ENCODE results near the gene STN1.

STN1 gene

DNA sequence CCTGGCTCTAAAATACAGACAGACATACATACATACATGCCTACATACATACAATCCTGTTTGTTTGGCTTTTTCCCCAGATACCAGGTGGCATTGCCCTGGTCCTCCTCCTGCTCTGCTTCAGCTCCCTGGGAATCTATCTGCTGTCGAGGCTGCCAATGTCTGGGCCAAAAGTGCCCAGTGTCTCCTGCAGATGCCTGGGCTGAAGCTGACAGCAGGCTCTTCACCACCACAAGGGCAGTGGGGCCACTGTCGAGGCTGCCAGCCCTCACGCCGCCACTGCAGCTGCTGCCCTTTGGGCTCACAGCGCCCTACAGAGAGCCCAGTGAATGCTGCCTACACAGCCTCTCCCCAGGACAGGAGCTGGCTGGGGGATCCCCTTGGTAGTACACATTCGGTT, 18.0 kb upstream of the STN1 start:
- H3K27me3 Mint-ChIP-seq, result peaks cover 4% of the 10 kb centered on the region
- no peaks in the 10 kb centered on the region for H3K9me3 Mint-ChIP-seq
- ATAC-seq (ENCODE audit: low read depth), result no peak
- no peaks in the 10 kb centered on the region for H3K4me1 Mint-ChIP-seq
- H3K4me3 Mint-ChIP-seq, result no peak overlapping the region
- H3K27ac Mint-ChIP-seq, result no peak overlapping the region
- no peak for DNase-seq (ENCODE audit: low spot score in 2 of 2)
- no peaks in the 10 kb centered on the region for H3K36me3 Mint-ChIP-seq

DNA sequence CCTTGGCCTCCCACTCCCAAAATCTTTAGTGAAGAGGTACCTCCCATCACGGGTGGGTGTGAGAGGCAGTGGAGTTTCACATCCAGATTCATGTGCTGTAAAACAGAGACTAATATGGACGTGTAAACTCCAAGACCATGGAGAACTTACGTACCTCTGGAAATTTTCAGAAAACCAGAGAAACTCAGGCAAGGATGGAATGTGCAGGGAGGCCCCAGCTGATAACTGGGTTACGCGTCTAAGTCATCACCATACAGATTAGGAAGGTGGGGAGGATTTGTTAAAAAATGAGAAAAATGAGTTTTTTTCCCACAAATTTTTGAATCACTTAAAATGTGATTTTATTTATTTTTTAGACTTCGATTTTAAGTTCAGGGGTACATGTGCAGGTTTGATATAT, 16.3 kb upstream of the STN1 start:
- ATAC-seq (ENCODE audit: low read depth), result no peak
- H3K9me3 Mint-ChIP-seq, result no peaks in the 10 kb centered on the region
- no peaks in the 10 kb centered on the region for H3K4me1 Mint-ChIP-seq

DNA sequence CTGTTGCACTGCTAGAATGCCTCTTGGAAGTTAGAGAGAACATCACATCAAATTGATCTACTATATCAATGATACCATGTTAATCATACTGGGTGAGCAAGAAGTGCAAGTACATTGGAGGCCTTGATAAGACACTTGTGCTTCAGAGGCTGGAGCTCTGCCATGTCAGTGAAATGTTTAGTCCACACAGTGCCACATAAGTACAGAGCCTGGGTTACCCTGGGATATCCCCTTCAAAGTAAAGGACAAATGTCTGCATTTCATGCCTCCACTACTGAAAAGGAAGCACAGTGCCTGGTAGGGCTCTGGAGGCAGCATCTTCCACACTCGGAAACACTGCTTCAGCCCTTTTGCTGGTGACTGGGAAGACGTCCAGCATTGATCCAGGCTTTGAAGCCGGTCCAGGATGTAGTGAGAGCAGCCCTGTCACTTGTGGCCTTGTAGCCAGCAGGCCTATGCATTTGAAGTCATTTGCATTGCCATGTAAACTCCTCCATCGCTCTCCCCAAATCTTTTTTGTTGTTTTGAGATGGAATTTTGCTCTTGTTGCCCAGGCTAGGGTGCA, 15.7 kb upstream of the STN1 start:
- no peak for DNase-seq (ENCODE audit: low spot score in 2 of 2)
- Mint-ChIP-seq H3K4me3 (no peak overlapping the region), H3K36me3 (no peaks in the 10 kb centered on the region), H3K9me3 (no peaks in the 10 kb centered on the region), H3K27me3 (peaks cover 3% of the 10 kb centered on the region), H3K27ac (no peak overlapping the region), H3K4me1 (no peaks in the 10 kb centered on the region)
- ATAC-seq (ENCODE audit: low read depth), result no peak

More for the DNA sequence above, 16.3 kb upstream of the STN1 start:
- Mint-ChIP-seq H3K4me3 (no peak overlapping the region), H3K27me3 (peaks cover 2% of the 10 kb centered on the region), H3K36me3 (no peaks in the 10 kb centered on the region), H3K27ac (no peak overlapping the region)
- DNase-seq (ENCODE audit: low spot score in 2 of 2), result no peak

DNA sequence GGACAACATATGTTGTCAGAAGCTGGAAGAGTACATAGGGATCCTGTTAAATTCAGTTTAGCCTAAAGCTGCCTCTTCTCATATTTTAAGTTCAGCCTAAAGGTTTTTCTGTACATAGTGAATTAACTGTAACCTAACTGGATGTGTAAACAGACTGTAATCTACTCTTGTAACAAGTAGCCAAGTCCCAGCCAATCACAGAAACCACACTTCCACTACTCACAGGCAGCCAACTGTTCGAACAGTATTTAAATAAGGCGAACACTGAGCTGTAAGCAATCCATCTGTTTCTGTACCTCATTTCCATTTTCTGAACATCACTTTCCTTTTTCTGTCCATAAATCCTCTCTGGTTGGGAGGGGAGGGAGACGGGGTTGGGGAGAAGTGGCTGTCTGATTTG, 15.0 kb upstream of the STN1 start:
- Mint-ChIP-seq H3K27me3 (peaks cover 4% of the 10 kb centered on the region), H3K4me3 (no peak overlapping the region), H3K9me3 (no peaks in the 10 kb centered on the region), H3K27ac (no peak overlapping the region), H3K36me3 (no peaks in the 10 kb centered on the region), H3K4me1 (no peaks in the 10 kb centered on the region)
- DNase-seq (ENCODE audit: low spot score in 2 of 2) (no peak), ATAC-seq (ENCODE audit: low read depth) (no peak)

DNA sequence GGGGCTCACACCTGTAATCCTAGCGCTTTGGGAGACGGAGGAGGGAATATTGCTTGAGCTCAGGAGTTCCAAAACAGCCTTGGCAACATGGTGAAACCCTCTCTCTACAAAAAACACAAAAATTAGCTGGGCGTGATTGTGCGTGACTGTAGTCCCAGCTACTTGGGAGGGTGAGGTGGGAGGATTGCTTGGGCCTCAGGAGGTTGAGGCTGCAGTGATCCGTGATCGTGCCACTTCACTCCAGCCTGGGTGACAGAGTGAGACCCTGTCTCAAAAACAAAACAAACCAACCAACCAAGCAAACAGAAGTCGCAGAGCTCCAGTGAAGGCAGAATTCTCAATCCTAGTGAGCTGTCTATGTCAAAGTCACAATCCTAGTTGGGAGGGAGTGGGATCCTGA, 14.3 kb upstream of the STN1 start:
- H3K9me3 Mint-ChIP-seq, result no peaks in the 10 kb centered on the region
- DNase-seq (ENCODE audit: low spot score in 2 of 2) (no peak), ATAC-seq (ENCODE audit: low read depth) (no peak)
- no peak overlapping the region for H3K4me3 Mint-ChIP-seq
- H3K36me3 Mint-ChIP-seq, result no peaks in the 10 kb centered on the region
- H3K4me1 Mint-ChIP-seq, result no peaks in the 10 kb centered on the region
- peaks cover 4% of the 10 kb centered on the region for H3K27me3 Mint-ChIP-seq
- H3K27ac Mint-ChIP-seq, result no peak overlapping the region

DNA sequence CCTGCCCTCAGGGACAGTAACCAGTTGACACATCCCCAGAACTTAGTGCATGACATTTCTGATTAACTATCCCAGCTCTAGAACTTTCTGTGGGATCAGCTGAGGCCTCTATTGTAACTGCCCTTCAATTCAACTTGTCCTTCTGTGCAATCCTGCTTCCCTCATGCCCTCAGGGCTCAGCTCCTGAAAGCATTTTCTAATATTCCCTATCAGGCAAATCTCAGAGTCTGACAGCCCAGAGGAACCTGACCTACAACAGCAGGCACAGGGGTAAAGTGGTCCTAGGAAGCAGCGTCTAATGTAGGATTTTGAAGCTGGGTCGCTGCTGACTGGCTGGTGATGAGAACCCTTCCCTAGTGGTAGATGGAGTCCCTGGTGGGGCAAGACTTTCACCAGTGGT, 13.6 kb upstream of the STN1 start:
- DNase-seq (ENCODE audit: low spot score in 2 of 2) (no peak), ATAC-seq (ENCODE audit: low read depth) (no peak)
- Mint-ChIP-seq H3K27me3 (peaks cover 4% of the 10 kb centered on the region), H3K9me3 (no peaks in the 10 kb centered on the region), H3K36me3 (no peaks in the 10 kb centered on the region), H3K4me1 (no peaks in the 10 kb centered on the region), H3K27ac (no peak overlapping the region), H3K4me3 (no peak overlapping the region)

DNA sequence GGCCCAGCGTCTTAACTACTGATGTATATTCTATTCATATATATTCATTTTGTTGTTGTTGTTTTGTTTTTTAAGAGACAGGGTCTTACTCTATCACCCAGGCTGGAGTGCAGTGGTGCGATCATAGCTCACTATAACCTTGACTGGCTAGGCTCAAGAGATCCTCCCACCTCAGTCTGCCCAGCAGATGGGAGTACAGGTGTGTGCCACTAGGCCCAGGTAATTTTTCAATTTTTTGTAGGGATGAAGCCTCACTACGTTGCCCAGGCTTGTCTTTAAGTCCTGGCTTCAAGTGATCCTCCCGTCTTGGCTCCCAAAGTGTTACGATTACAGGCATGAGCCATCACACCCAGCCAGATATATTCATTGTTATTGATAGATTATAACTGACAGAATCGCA, 12.9 kb upstream of the STN1 start:
- Mint-ChIP-seq H3K4me1 (no peaks in the 10 kb centered on the region), H3K27ac (no peak overlapping the region), H3K36me3 (no peaks in the 10 kb centered on the region), H3K27me3 (peaks cover 4% of the 10 kb centered on the region), H3K4me3 (no peak overlapping the region), H3K9me3 (no peaks in the 10 kb centered on the region)
- no peak for DNase-seq (ENCODE audit: low spot score in 2 of 2)
- ATAC-seq (ENCODE audit: low read depth), result no peak

DNA sequence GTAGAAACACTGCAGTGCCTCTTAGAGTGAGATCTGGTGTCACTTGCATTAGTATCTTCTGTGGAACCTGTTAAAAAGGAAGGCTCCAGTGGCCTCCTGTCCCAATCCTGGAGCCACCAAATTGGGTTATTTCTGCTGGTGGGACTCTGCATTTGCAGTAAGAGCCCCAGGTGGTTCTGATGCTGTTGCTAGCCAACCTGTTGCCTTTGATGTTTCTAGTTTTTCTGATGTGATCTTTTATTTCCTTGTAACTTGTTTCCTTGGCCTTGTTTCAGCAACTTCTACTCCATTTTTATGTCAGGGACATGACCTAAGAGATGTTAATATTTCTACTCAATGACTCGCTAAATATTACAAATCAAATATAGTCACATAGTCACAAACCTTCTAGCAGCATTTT, 12.5 kb upstream of the STN1 start:
- no peaks in the 10 kb centered on the region for H3K4me1 Mint-ChIP-seq
- DNase-seq (ENCODE audit: low spot score in 2 of 2), result no peak
- no peak for ATAC-seq (ENCODE audit: low read depth)
- H3K27me3 Mint-ChIP-seq, result peaks cover 4% of the 10 kb centered on the region
- no peaks in the 10 kb centered on the region for H3K36me3 Mint-ChIP-seq
- H3K4me3 Mint-ChIP-seq, result no peak overlapping the region
- no peaks in the 10 kb centered on the region for H3K9me3 Mint-ChIP-seq
- H3K27ac Mint-ChIP-seq, result no peak overlapping the region

DNA sequence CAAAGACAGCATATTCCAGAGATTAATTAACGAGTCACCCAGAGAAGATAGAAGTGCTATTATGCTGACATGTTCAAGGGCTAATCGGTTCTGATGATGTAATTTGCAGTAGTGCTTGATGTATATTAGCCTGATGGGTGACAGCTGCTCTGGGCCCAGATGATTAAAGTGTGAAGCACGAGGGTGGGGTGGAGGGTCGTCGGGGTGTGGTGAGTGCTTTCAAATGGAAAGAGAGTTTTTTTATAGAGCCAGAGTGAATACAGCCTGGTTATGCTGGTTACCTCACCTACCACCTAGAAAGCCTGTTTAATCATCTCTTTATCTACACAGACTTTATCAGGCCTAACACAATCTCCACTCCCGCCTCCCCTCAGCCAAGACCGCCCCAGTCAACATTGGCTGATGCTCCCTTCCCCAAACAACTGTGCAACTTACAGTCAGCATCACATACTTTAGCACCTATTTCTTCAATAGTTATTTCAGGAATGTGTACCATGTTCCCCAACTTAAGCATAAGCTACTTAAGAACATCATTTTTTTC, 11.5 kb upstream of the STN1 start:
- H3K4me1 Mint-ChIP-seq, result no peaks in the 10 kb centered on the region

DNA sequence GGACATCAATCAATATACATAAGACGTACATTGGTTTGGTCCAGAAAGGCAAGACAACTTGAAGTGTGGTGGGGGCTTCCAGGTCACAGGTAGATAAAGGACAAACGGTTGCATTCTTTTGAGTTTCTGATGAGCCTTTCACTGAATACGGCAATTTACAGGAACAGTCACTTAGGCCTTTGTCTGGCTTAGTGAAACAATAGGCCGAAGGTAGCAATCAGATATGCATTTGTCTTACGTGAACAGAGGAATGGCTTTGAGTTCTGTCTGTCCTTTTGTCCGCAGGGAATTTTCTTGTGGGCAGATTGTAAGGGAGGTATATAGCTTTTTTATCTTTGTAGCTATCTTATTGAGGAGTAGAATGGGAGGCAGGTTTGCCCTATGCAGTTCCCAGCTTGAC, 10.8 kb upstream of the STN1 start:
- ATAC-seq (ENCODE audit: low read depth), result no peak
- Mint-ChIP-seq H3K27me3 (peaks cover 2% of the 10 kb centered on the region), H3K27ac (no peak overlapping the region), H3K4me3 (no peak overlapping the region), H3K9me3 (no peaks in the 10 kb centered on the region), H3K36me3 (no peaks in the 10 kb centered on the region), H3K4me1 (no peaks in the 10 kb centered on the region)
- no peak for DNase-seq (ENCODE audit: low spot score in 2 of 2)

More for the DNA sequence above, 11.5 kb upstream of the STN1 start:
- Mint-ChIP-seq H3K27me3 (peaks cover 2% of the 10 kb centered on the region), H3K27ac (no peak overlapping the region), H3K36me3 (no peaks in the 10 kb centered on the region), H3K9me3 (no peaks in the 10 kb centered on the region), H3K4me3 (no peak overlapping the region)
- no peak for ATAC-seq (ENCODE audit: low read depth)
- DNase-seq (ENCODE audit: low spot score in 2 of 2), result no peak

DNA sequence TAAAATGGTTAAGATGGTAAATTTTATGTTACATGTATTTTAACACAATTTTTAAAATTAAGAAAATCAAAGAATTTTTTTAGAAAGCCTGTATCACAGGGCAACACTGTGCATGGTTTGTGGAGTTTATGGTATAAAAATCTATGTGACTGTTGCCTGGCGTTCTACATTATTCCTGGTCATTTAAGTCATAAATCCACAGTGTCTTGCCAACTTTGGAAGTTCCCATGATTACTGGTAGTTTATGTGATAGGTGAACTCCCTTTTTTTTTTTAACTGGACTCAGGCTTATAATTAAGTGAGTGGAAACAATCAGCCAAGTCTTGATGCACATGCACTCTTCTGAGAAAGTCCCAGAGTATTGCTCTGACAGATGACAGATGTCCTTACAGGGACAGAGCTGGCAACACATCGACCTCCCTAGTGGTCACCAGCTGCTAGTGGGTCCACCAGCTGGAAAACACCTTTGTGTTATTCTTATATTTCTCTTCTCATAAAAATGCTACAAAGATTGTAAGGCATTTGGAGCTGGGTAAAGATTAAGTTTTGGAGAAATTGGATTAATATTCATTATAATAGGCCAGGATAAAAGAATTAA, 8.8 kb upstream of the STN1 start:
- Mint-ChIP-seq H3K27me3 (peaks cover 2% of the 10 kb centered on the region), H3K27ac (no peak overlapping the region), H3K4me3 (no peak overlapping the region), H3K36me3 (no peaks in the 10 kb centered on the region), H3K4me1 (no peaks in the 10 kb centered on the region), H3K9me3 (no peaks in the 10 kb centered on the region)
- ATAC-seq (ENCODE audit: low read depth) (no peak), DNase-seq (ENCODE audit: low spot score in 2 of 2) (no peak)

DNA sequence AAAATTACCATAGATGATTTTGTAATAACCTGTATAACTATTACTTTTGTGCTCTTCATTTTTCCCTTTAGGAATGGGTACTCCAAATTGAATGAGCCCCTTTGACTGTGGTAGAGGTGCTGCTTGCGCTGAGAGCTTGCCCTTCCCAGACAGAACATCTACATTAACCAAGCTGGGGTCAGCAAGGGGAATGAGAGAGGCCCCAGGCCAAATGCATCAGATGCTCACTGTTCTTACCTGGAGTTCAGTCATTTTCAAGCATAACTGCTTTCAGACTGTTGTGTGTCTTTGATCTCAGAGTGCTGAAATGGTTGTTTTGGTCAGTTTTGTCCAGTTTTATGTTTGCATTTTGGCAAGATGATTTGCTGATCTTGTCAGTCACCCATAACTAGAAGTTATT, 7.6 kb upstream of the STN1 start:
- DNase-seq (ENCODE audit: low spot score in 2 of 2) (no peak), ATAC-seq (ENCODE audit: low read depth) (no peak)
- no peaks in the 10 kb centered on the region for H3K4me1 Mint-ChIP-seq
- H3K4me3 Mint-ChIP-seq, result no peak overlapping the region
- no peaks in the 10 kb centered on the region for H3K9me3 Mint-ChIP-seq
- H3K27me3 Mint-ChIP-seq, result peaks cover 2% of the 10 kb centered on the region
- H3K27ac Mint-ChIP-seq, result no peak overlapping the region
- H3K36me3 Mint-ChIP-seq, result no peaks in the 10 kb centered on the region

DNA sequence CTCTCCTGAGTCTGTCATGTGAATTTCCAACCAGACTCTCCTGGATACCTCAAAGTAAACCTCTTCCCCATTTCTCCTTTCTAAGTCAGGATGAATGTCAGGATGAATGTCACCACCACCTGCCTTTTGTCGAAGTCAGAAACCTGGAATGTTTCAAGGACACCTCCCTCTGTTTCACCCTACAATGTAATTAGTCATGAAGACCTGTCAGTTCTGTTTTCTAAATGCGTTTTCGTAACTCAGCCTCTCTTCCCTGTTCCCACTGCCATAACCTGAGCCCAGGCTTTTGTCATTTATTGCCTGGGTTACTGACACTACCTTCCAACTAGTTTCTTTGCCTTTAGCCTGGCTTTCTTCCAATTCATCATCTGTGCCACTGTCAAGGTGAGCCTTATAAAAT, 5.5 kb upstream of the STN1 start:
- H3K4me1 Mint-ChIP-seq, result no peaks in the 10 kb centered on the region
- H3K36me3 Mint-ChIP-seq, result no peaks in the 10 kb centered on the region
- no peaks in the 10 kb centered on the region for H3K9me3 Mint-ChIP-seq
- H3K4me3 Mint-ChIP-seq, result no peak overlapping the region
- DNase-seq (ENCODE audit: low spot score in 2 of 2) (no peak), ATAC-seq (ENCODE audit: low read depth) (no peak)
- peaks cover under 1% of the 10 kb centered on the region for H3K27me3 Mint-ChIP-seq
- H3K27ac Mint-ChIP-seq, result no peak overlapping the region

DNA sequence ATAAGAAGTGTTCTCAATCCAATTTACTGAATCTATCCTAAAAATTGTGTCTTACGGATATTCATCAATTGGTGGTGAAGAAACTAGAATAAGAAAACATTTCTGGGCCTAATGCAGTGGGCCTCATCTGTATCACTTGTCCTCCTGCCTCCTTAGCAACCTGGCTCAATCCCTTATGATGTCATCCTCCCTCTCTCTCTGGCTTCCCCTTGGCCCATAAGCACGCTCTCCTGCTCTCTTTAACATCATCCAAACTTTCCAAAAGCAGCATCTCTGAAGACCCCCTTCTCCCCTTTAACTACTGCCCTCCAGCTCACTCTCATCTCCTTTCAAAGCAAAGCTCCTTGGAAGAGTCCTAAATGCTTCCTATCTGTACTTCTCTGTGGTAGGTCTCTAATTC, 4.7 kb upstream of the STN1 start:
- H3K27me3 Mint-ChIP-seq, result no peaks in the 10 kb centered on the region
- no peak for DNase-seq (ENCODE audit: low spot score in 2 of 2)
- no peaks in the 10 kb centered on the region for H3K9me3 Mint-ChIP-seq
- no peak overlapping the region for H3K27ac Mint-ChIP-seq
- H3K4me3 Mint-ChIP-seq, result no peak overlapping the region
- peaks cover 2% of the 10 kb centered on the region for H3K4me1 Mint-ChIP-seq
- no peak for ATAC-seq (ENCODE audit: low read depth)
- H3K36me3 Mint-ChIP-seq, result no peaks in the 10 kb centered on the region

DNA sequence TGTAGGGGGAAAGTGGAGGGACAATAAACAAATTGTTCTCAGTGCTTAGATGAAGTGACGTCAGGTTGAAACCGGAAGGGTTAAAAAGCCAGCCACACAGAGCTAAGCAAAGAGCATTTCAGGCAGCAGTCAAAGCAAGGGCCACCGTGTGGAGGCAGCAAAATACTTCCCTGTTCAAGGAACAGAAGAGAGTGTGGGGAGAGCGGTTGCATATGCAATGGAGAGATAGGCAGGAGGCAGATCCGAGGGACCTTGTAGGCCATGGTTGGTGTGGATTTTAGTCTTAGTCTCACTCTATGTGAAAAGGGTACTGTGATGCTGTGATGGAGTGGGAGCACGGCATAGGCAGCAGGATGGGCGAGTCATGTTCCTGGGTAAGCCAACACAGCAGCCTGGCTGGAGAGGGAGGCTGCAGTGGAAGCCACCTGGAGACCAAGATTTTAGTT, 3.8 kb upstream of the STN1 start:
- Mint-ChIP-seq H3K4me3 (no peak overlapping the region), H3K36me3 (no peaks in the 10 kb centered on the region), H3K27me3 (no peaks in the 10 kb centered on the region), H3K9me3 (no peaks in the 10 kb centered on the region), H3K4me1 (peaks cover 7% of the 10 kb centered on the region), H3K27ac (no peak overlapping the region)
- DNase-seq (ENCODE audit: low spot score in 2 of 2) (no peak), ATAC-seq (ENCODE audit: low read depth) (no peak)
